Left ventricle myocardium inferior (tissue), 1 donor: ENCODE results near the gene SLC9A4. TPM values are rescaled to one million over a fixed set of nuclear protein-coding genes. Genes with fewer than 3 reads are reported as not detected.

Source experiments
- DNase-seq: peaks from one replicate; pipeline ENCODE4 v3.0.0-alpha.2; 2020
- H3K27ac ChIP-seq: fragments of 200-600 bp; replicated peaks from 2 replicates; pipeline ENCODE4 v1.8.0; 2021
- H3K27me3 ChIP-seq: fragments of 200-600 bp; 2 replicates; pipeline ENCODE4 v1.8.0; 2021; ENCODE audit warnings: low read depth
- H3K36me3 ChIP-seq: fragments of 200-600 bp; 2 replicates; pipeline ENCODE4 v1.8.0; 2021
- H3K4me1 ChIP-seq: fragments of 200-600 bp; 2 replicates; pipeline ENCODE4 v1.8.0; 2021
- H3K4me3 ChIP-seq: fragments of 200-600 bp; 2 replicates; pipeline ENCODE4 v1.8.0; 2021; ENCODE audit warnings: mild to moderate bottlenecking, moderate library complexity
- H3K9me3 ChIP-seq: fragments of 200-600 bp; replicated peaks from 2 replicates; pipeline ENCODE4 v1.8.0; 2021
- intact Hi-C: fragments of 100-400 bp; cut with micrococcal nuclease; formaldehyde crosslinking; loops from one replicate; pipeline ENCODE4 v1.11.0; 2022
- microRNA-seq: library from miRNA; unstranded; fragments of <30 nt; microRNA quantifications from one replicate; pipeline ENCODE4 v1.2.0, GENCODE V29; 2020
- total RNA-seq: library from RNA; stranded (reverse); fragmentation: NEBNext Ultra II Directional; extraction: Animal tissue kit (Norgen Biotek cat#: 25700); gene quantifications from one replicate; pipeline ENCODE4 v1.2.1, GENCODE V29; 2021
- TF ChIP-seq, protein P1 (sequence below): fragments of 200-600 bp; IDR thresholded peaks from 2 replicates; pipeline ENCODE4 v1.8.0; 2021; ENCODE audit warnings: antibody characterized with exemption, mild to moderate bottlenecking, borderline replicate concordance
- donor health status: DM: no; HTN: yes; CAD: no; lungs with severe emphysema.

The SLC9A4 gene
- total RNA-seq, 1 donor from 2014 or later, result not detected

DNA sequence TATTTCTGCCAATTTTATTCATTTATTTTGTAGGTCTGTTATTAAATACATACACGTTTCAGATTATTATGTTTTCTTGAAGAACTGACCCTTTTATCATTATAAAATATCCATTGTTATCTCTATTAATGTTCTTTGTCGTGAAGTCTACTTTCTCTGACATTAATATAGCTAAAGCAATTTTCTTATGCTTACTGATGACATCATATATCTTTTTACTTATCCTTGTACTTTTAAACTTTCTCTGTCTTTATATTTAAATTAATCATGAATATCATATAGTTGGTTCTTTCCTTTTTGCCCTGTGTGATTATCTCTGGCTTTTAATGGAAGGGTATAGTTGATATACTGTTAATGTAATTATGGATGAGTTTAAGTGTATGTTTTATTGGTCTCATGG is 109.8 kb downstream of the SLC9A4 start:
- intact Hi-C loops, result no loop called here
- no peaks in the 10 kb centered on the region for H3K27me3 ChIP-seq
- no peak overlapping the region for H3K27ac ChIP-seq
- H3K9me3 ChIP-seq, result peaks cover 23% of the 10 kb centered on the region
- no peak overlapping the region for H3K4me3 ChIP-seq
- H3K36me3 ChIP-seq, result no peaks in the 10 kb centered on the region
- TF ChIP-seq, protein P1, sequence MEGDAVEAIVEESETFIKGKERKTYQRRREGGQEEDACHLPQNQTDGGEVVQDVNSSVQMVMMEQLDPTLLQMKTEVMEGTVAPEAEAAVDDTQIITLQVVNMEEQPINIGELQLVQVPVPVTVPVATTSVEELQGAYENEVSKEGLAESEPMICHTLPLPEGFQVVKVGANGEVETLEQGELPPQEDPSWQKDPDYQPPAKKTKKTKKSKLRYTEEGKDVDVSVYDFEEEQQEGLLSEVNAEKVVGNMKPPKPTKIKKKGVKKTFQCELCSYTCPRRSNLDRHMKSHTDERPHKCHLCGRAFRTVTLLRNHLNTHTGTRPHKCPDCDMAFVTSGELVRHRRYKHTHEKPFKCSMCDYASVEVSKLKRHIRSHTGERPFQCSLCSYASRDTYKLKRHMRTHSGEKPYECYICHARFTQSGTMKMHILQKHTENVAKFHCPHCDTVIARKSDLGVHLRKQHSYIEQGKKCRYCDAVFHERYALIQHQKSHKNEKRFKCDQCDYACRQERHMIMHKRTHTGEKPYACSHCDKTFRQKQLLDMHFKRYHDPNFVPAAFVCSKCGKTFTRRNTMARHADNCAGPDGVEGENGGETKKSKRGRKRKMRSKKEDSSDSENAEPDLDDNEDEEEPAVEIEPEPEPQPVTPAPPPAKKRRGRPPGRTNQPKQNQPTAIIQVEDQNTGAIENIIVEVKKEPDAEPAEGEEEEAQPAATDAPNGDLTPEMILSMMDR, result no peak
- DNase-seq, result no peak
- H3K4me1 ChIP-seq, result no peaks in the 10 kb centered on the region

Small RNA genes within 50 kb of the gene (microRNA-seq; reads per million reads assigned to microRNA genes)
- gene MIR4772, result not detected

Other genes with a start within 250 kb of the SLC9A4 start
- 1.1 TPM for gene IL1RL1, start 161.7 kb upstream of the SLC9A4 start, total RNA-seq
- gene IL18R1, start 117.4 kb upstream of the SLC9A4 start, total RNA-seq, result 1.8 TPM
- gene IL18RAP, start 50.1 kb upstream of the SLC9A4 start, total RNA-seq, result 0.30 TPM
- gene SLC9A2, start 146.3 kb downstream of the SLC9A4 start, total RNA-seq, result 0.25 TPM